GM19351 (cell line): ENCODE results near the gene TEAD1.

ENCODE experiments used
- ATAC-seq: cut with Tn5 transposase; IDR thresholded peaks from one replicate; pipeline ENCODE4 v1.9.1; 2021; ENCODE audit warnings: mild to moderate bottlenecking, moderate library complexity; ENCODE audit not compliant: unreplicated experiment

The TEAD1 gene

DNA sequence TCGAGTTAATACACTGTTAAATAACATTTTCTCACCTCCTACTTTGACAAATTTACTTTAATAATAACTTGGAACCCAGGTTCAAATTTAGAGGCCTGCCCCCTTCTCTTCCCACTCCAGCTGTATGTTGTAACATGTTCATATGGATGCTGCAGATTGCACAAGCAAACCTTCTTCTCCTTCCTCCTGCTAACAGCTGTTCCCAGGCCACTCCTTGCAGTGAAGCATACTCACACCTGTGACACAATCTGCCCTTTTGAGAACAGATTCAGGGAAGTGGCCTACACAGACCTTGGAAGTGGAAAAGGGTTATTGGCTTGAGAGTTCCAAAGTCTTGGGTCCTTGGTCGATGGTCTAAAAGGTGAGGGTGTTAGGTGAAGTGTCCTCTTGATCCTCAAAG lies 131.9 kb downstream of the TEAD1 start:
- no peak for ATAC-seq

DNA sequence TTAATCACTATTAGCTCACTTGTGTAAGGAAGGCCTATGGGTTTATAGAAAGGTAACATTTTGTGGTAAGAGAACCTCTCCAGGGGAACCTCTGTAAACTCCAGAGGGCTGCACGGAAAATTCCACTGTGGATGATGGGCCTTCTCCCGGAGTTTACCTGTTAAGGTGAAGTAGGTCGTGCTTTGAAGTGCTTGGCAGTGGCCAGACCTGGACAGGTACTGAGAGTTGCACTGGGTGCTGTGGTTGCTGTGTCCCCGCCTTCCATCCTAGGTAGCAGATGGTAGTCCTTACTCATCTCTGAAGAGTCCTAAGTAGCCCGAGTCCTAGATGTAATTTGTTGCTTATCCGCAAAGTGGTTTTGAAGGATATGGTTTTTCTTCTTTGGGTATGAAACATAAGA lies 133.4 kb downstream of the TEAD1 start:
- ATAC-seq = no peak

DNA sequence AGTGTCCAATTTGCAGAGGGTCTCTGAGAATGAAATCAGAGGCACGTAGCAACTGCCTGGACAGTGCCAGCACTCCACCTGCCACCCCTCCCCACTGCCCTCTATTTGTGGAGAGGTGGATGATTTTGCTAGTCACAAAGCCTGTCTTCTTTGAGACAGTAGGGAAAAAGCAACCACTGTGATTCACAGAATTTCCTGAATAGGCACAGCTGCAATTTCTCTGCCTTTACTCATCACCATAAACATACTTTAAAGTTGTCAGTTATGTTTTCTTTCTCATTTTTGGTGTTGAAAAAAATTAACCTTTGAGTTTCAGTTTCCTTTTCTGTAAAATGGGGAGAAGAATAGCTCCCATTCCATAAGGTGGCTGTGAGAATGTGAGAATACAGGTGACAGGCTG lies 134.3 kb downstream of the TEAD1 start:
- no peak for ATAC-seq

DNA sequence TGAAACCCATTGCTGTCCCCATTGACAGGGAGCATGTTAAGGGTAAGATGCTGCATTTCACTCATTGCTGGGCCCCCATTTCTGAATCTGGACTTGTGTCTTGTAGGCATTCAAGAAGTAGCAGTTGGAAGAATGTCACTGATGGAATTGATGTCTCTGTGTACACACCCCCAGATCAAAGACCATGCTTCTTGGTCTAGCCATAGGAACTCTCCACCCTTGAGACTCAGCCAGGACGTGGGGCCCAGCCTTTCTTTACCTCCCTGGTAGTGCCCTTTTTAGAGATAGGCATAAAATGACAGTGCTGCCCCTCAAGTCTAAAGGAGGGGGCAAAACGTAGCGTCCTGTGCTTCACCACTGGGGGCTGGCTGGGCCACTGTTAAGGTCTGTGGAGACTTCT lies 135.1 kb downstream of the TEAD1 start:
- no peak for ATAC-seq

DNA sequence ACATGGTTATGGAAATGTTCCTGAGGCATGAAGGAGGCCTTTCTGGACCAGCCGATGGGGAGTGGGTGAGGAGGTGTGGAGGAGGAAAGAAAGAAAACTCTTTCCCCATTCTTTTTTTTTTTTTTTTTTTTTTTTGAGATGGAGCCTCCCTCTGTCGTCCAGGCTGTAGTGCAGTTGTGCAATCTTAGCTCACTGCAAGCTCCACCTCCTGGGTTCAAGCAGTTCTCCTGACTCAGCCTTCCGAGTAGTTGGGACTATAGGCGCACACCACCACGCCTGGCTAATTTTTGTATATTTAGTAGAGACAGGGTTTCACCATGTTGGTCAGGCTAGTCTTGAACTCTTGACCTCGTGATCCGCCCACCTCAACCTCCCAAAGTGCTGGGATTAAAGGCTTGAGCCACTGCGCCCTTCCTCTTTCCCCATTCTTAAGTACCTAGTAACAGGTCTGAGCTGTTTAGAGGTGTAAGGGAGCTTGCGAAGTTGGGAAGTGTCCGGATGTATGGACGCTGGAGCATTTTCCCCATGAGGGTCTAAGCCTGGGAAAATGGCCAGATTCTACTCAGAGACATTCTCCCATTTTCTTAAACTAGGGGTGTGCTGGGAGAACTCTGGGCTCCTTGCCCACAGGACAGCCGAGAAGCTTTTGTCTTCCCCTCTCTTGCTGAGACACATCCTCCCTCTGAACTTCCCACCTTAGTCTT lies 135.8 kb downstream of the TEAD1 start:
- ATAC-seq = no peak

DNA sequence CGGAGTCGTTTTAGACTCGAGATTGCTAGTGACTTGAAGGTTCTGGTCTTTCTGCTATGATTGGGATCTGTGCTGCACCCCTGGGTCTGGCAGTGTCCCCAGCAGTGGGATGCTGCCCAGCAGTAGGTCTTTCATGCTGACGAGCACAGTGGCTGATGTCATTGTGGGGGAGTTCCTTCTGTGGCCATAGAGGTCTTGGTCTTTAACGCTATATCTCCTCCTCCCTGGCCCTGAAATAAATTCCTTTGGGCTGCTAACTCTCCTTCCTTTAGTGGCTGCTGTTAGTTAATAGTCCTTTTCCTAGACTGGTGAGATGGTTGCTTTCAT lies 136.3 kb downstream of the TEAD1 start:
- ATAC-seq = no peak

DNA sequence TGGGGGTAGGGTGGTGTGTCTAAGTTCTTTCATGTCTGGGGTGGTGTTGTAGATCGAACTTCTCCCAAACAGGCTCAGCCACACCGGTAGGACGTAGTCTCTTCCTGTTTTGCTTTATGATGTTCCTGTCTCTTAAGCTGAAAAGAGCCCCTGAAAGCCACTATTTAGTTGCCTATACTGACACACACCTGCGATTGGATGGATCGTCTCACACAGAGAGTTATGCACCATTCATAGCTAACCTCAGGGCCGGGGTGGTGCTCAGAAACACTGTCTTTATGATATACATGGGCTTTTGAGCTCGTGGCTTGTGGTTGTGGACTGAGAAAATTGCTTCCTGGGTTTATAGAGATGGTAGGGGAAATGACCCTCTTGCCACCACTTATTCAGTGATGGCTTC lies 137.6 kb downstream of the TEAD1 start:
- no peak for ATAC-seq

DNA sequence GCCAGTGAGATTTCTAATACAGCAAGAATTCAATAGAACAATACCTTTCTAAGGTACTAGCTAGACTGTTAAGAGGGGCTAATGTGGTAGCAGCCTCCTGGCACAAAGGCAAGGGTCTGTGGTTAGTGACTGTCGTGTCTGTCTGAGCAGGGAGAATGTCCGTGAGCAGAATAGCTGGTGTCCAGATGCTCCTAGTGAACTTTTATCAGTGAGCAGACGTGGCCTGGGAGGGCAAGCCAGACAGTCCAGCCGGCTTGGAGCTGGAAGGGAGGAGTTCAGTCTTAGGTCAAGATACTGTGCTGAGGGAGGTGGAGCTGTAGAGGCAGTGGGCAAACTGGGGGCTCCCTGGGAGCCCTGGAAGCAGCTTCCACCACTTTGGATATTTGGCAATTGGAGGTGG lies 138.6 kb downstream of the TEAD1 start:
- ATAC-seq = no peak

DNA sequence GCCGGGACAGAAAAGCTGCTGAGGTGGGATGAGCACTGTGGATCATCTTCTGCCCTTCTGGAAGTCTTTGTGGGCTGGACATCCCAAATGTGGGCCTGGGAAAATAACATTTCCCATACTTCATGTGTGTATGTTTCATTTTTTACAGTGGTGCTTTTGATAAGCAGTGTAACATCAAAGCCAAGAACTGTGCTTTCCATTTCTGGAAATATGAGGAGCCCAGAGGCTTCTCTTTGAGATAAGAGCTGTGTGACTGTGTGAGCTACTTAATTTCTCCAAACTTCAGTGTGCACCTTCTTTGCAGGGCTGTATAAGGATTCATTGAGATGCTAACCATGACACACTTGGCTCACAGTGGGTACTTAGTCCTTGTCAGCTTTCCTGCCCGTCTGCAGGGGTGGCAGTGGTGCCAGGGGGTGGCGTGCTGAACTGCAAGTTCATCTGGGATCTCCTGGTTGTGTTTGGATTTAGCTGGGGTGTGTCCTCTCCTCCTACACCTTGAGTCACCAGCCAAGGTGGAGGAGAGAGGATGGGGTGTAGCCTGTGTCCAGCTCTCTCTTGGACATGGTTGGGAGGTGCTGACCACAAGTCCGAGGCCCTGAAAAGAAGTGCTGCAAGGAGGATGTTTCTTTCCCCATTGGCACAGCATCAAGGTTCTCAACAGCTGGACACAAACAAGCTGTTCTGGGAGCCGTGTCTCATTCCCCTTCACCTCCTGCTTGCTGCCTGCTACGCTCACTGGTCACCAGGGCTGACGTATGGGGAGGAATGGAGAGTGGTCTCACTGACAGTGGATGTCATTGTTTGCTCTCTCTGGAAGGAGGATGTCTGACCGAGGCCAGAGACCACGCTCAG lies 139.4 kb downstream of the TEAD1 start:
- no peak for ATAC-seq

DNA sequence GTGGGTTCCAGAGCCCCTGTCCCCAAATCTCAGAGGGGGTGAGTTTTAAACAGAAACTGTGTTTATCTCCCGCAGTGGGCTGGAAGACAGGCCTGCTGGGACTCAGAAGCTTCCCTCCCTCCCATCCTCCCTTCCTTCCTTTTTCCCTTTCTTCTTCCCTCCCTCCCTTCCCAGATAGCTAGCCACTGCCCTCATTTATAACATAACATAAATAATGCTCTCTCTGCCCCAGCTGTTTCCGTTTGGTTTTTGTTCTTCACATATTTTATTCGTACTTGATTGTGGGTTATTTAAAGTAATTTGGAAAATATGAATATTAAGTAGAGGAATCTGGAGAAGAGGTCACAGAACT lies 140.9 kb downstream of the TEAD1 start:
- no peak for ATAC-seq

DNA sequence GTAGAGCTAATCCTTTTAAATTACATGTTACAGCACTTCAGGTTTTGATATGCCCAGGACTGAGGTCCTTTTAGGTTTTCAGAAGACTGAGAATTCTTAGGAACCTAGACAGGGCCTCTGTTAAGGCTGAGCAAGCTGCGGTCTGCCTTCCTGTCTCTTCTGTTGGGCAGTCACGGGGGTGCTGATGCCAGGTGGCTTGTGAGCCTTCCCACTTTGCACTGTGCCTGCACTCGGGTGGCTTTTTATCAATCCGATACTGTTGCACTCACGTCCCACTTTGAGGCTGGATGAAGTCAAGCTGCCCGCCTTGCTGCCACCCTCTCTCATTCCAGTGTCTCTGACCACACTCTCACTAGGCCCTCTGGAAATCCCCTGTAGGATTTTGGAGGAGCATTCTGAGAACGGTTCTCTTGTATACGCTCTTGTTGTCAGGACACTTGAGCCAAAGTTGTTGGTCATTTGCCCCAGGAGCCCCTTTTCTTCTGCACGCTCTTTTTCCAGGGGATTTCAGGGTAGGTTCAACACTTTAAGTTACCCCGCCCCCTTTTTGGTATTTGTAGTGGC lies 141.8 kb downstream of the TEAD1 start:
- ATAC-seq = no peak

DNA sequence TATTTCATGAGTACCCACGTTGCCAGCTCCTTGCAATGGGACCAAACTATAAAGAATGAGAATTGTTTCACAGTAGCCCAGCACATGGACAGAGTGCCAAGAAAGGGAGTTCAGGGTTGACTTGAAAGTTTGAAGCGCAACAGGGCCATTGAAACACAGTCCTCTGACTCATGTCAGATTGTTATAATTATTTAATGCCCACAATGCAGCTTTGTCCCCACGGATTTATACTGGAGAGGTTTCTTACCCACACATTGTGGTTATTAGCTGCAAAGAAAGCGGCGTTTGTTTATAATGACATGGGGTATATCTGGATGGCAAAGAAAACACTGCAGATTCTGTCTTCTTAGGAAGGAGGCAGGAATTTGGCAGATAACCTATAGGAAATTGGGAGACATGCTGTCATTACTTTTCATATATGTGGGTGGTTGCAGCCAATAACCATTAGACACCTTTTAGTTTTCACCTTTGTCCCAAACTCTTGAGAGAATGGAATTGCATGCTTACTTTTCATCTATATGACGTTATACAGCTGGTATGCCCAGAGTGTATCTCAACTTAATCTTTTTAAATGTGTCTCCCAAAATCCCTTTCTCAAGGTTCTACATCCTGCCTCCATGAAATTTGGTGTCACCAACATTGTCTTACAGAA lies 143.6 kb downstream of the TEAD1 start:
- ATAC-seq = no peak

DNA sequence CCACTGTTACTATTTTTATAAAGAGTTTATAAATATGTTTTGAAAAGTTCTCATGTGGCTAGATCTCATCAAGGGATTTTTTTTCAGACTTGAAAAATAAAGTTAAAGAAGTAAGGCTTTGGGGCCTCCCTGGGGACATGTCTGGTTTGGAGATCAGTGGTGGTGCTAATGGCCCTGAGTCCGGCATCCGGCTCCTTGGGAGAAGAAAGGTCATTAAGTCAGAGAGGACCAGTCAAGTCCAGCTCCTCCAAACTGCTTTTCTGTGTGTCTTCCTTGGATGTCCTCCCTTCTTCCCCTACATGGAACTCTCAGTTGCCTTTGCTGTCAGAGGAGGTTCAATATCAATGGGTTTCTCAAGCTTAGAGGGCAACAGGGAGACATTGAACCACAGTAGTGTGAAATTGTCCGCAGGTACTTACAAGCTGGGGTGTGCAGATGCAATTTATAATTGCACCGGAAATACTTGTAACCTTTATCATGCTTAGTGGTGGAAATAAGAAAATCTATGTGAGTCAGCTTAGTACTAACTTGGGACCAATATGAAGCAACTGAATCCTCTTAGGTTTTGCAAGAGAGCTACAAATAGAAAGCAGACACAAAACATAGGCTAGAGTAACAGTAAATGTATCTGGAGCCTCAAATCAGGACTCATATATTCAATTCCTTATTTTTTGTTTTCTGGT lies 144.3 kb downstream of the TEAD1 start:
- no peak for ATAC-seq

DNA sequence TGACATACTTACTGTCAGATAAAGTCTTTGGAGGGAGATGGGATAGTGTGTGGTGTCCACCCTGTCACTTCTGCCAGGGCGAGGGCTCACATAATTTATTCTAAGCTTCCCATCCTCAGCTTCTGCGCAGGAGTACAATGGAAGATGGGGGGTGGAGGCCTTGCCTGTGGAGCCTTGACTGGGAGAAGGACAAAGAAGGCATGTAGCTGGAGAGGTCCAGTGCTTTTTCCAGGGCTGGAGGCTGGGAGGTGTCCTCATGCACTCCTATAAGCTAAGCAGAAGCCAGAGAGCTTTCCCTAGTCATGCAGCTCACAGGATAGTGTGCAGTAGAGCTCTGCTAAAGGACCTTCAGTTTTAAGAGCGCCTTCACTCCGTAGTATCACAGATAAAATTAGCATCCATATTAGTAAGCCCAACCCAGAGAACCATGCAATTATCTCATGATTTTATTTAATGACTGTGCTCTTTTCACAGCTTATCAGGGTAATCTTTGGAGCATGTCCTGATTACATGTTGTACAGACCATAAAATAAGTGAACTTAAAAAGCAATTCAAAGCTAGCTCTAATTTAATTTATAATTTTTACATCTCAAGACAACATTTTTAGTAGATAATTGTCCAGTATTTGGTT lies 148.3 kb downstream of the TEAD1 start:
- no peak for ATAC-seq

DNA sequence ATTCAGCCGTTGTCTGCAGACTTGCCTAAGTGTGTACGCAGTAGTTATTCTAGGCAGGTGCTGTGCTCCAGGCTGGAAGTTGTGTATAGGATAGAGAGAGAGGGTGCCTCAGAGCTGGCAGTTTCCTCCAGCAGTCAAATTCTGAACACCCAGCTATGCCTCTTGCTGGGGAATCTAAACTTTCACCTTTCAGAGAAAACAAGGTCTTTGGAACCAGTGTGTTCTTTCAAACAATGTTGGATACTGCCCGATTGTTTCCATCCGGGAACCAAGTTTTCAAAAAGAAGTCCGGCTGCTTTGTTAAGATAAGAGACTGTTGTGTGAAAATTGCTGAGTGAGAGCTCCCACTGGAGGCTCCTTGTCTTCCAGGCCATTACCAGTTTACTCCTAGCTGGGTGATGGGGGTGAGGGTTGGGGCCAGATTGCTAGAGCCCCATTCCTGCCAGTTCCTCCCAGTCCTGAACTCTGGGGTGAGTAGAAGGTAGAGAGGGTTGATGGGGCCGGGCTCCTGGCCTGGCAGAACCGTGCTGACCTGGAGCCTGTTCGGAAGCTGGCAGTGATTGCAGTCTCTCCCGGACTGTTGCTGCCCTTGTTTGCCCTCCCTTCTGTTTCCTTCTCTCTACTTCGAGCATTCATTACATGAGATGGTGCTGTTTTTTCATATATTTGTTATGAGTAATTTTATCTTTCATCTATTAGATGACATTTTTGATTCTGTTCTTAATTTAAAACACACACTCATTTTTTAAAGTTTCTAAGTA lies 150.2 kb downstream of the TEAD1 start:
- ATAC-seq = no peak

DNA sequence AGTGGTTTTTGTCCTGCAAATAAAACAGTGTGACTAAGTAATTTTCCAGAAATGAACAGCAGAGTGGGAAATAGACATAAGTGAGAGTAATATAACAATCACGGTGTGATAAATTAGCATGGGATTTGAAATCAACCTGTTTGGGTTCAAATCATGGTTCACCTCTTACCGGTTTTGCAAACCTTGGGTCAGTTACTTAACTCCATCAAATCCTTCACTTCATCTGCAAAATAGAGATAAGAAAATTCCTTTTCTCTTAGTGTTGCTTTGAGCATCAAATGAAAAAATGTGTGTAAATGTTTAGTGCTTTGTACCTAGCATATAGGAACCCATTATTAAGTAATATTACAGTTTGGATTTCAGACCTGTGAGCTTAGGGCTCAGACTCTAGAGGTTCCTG lies 152.2 kb downstream of the TEAD1 start:
- no peak for ATAC-seq

DNA sequence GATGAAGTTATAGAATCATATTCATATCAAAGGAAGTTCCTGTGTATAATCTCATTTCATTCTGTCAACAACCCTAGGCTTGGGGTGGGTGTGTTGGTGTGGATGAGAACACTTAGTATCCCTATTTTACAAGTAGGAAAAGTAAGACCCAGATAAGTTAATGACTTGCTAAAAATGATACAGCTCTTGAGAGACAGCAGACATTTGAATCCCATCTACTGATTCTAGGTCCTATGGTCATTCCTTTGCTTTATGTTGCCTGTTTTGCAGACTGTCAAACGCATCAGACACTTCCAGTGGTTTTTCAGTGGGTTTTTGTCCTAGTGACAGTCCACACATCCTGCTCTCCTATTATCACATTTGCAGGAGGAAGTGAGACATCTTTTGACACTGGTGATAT lies 153.1 kb downstream of the TEAD1 start:
- no peak for ATAC-seq

DNA sequence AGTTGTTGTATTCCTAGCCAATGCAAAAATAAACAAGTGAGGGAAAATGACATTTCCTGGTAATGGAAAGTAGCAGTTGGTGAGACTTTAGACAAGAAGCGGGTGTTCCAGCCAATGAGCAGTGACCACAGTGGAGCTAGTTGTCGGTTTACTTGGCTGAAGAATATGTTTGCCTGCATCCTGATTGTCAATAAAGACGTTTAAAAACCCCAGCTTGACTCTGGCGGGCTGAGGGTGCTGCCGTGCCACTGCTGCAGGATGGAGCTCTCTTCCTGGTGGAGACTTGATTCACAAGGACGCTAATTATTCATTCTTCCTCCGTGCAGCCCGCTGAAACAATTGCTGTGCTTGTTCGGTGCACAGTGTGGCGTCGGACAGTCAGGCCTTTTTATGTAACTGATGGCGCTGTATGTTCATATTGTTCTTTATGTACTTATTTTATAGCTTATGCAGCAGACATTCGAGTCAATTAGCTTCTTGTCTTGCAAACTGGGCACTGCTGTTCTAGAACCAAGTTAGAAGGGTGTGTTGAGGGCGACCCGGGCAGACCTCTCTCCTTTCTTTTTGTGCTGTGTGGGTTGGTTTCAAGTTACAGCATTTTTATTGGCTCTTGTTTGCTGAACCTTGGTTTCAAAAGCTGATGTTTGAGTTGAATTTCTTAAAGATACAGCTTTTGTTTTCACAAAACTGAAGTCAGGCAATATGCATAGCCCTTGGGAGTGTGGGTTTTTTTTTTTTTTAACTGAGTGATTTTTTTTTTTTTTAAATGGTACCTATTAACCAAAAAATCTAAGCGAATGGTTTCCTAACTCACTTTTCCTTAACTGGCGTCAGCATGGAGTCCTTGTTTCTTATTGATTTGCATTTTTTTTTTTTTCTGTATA lies 153.9 kb downstream of the TEAD1 start:
- peak; percentile 77 for ATAC-seq

DNA sequence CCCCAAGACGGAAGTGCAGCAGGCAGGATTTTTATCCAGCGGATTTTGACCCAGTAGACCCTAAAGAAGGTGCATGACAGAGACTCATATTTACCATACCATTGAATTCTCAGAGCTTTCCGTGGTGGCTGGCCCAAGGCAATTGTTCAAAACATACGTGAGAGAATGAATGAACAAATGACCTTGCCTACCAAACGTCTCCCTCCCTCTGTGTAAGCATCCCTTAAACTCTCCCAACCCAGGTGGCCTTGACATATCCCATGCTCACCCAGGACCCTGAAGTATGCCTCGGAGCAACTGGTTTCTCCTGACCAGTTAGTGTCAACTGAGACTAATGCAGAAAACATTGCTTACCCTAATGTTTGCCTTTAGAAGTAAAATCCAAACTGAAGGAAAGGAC lies 154.9 kb downstream of the TEAD1 start:
- ATAC-seq = no peak
